Keratinocyte (primary cell): ENCODE results near the gene HAUS1. TPM values are rescaled to one million over a fixed set of nuclear protein-coding genes. Genes with fewer than 3 reads are reported as not detected.

ENCODE experiments used
- DNase-seq: peaks from one replicate; pipeline ENCODE4 v3.0.0-alpha.2; 2011; ENCODE audit warnings: low read depth, missing footprints, low spot score
- FAIRE-seq: peaks from 2 replicates; lab custom pipeline; 2011; peaks lifted over from hg19 to GRCh38; lab: Jason Lieb, UNC
- H2AFZ ChIP-seq: 2 replicates; pipeline ENCODE4 v1.6.0; 2012; ENCODE audit warnings: low read length, control low read depth, inconsistent platforms; ENCODE audit not compliant: control insufficient read depth
- H3K27ac ChIP-seq: 2 replicates; pipeline ENCODE4 v1.5.1; 2011; ENCODE audit warnings: low read length; ENCODE audit not compliant: control insufficient read depth, insufficient read depth
- H3K27me3 ChIP-seq: 3 replicates; pipeline ENCODE4 v1.6.0; 2011; ENCODE audit warnings: low read length; ENCODE audit not compliant: control insufficient read depth, insufficient read depth; ENCODE audit errors: extremely low read depth
- H3K36me3 ChIP-seq, 2 experiments: 2 replicates in 1 of 2; 3 replicates in 1 of 2; pipeline ENCODE4 v1.5.1; 2011; ENCODE audit warnings: low read length in 2 of 2, mild to moderate bottlenecking in 1 of 2; ENCODE audit not compliant: control insufficient read depth in 2 of 2, insufficient read depth in 2 of 2; ENCODE audit errors: extremely low read depth in 1 of 2
- H3K4me1 ChIP-seq: 3 replicates; pipeline ENCODE4 v1.5.1; 2011; ENCODE audit warnings: low read length; ENCODE audit not compliant: control insufficient read depth, insufficient read depth; ENCODE audit errors: extremely low read depth
- H3K4me2 ChIP-seq: 3 replicates; pipeline ENCODE4 v1.6.0; 2011; ENCODE audit warnings: low read depth, low read length; ENCODE audit not compliant: control insufficient read depth, insufficient read depth; ENCODE audit errors: extremely low read depth
- H3K4me3 ChIP-seq, 3 experiments: fragments of 200-600 bp in 1 of 3; sonication (generic) in 1 of 3; 2 replicates in 2 of 3; 3 replicates in 1 of 3; pipeline ENCODE4 v1.5.1; 2011 to 2016; ENCODE audit warnings: low read length in 3 of 3, mild to moderate bottlenecking in 3 of 3, control low read depth in 2 of 3, inconsistent platforms in 1 of 3, low read depth in 1 of 3, mixed read lengths in 1 of 3, mixed run types in 1 of 3, moderate library complexity in 1 of 3; ENCODE audit not compliant: control insufficient read depth in 2 of 3, insufficient read depth in 2 of 3; ENCODE audit errors: extremely low read depth in 1 of 3
- H3K79me2 ChIP-seq: 2 replicates; pipeline ENCODE4 v1.6.0; 2012; ENCODE audit warnings: low read length; ENCODE audit not compliant: control insufficient read depth, insufficient read depth
- H3K9ac ChIP-seq: 3 replicates; pipeline ENCODE4 v1.6.0; 2011; ENCODE audit warnings: low read length; ENCODE audit not compliant: control insufficient read depth, insufficient read depth; ENCODE audit errors: extremely low read depth
- H3K9me1 ChIP-seq: 3 replicates; pipeline ENCODE4 v1.6.0; 2011; ENCODE audit warnings: low read length; ENCODE audit not compliant: control insufficient read depth, insufficient read depth; ENCODE audit errors: extremely low read depth
- H3K9me3 ChIP-seq: 2 replicates; pipeline ENCODE4 v1.5.1; 2012; ENCODE audit warnings: low read depth, low read length; ENCODE audit not compliant: control insufficient read depth
- H4K20me1 ChIP-seq: 3 replicates; pipeline ENCODE4 v1.6.0; 2011; ENCODE audit warnings: low read length; ENCODE audit not compliant: control insufficient read depth, insufficient read depth; ENCODE audit errors: extremely low read depth
- CTCF ChIP-seq, 3 experiments: IDR thresholded peaks in 1 of 3; conservative IDR thresholded peaks in 1 of 3; optimal IDR thresholded peaks in 1 of 3; 2 replicates in 2 of 3; 3 replicates in 1 of 3; pipeline versions ENCODE3 to v1.5.1; 2011; ENCODE audit warnings: low read length in 3 of 3, mild to moderate bottlenecking in 3 of 3, moderate library complexity in 2 of 3, control low read depth in 1 of 3, inconsistent platforms in 1 of 3; ENCODE audit not compliant: insufficient read depth in 2 of 3; ENCODE audit errors: extremely low read depth in 1 of 3
- EZH2 ChIP-seq: IDR thresholded peaks from one replicate; pipeline ENCODE4 v1.6.1; 2012; ENCODE audit warnings: inconsistent platforms, mild to moderate bottlenecking, low read length, moderate library complexity
- dilution Hi-C: fragments of 300-500 bp; cut with MboI; formaldehyde crosslinking; loops from one replicate; pipeline ENCODE4 v1.7.0; 2020; ENCODE audit warnings: low sequenced_read_pairs; ENCODE audit not compliant: extremely low pct_ligation_motif_present
- polyA plus RNA-seq, 5 experiments: library from polyadenylated mRNA; depleted of rRNA in 3 of 5; stranded (reverse) in 3 of 5; stranded (forward) in 1 of 5; unstranded in 1 of 5; fragments of >200 nt; gene quantifications; 1 replicate in 1 of 5; 2 replicates in 3 of 5; 3 replicates in 1 of 5; pipeline versions ENCODE4 v1.2.1 to v1.2.3, GENCODE V29; 2011 to 2012; ENCODE audit warnings: missing spikeins in 2 of 5, low read depth in 1 of 5, low replicate concordance in 1 of 5

Gene HAUS1
- polyA plus RNA-seq, 1 donor (not counting 4 experiments of a cell fraction or from before 2014, with no cell fraction given), result 39.5 TPM

DNA sequence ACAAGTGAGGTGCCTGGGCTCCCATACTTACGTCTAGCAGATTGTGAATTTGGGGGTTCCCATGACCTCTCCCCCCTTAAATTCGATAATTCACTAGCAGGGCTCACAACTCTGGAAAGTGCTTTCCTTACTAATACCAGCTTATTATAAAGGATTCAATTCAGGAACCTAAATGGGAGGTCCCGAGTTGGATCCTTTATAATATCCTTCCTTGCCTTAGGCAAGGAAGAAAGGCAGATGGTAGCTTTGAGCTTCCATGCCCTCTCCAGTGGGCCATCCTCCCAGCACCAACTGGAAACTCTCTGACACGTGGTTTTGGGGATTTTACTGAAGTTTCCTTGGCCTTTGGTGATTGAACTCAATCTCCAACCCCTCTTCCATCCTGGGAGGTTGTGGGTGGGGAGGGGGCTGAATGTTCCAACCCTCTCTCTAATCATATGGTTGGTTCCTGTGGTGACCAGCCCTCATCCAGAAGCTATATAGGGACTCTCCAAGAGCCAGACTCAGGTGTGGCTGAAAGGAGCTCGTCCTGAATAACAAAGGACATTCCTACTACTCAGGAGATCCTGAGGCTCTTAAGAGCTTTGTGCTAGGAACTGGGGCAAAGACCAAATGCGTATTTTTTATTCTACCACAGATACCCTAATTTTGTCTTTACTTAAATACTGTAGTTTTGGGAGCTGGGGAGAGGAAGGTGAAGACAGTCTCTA is 62.2 kb downstream of the HAUS1 start:
- Histone ChIP-seq H3K4me2 (no peak overlapping the region), H3K36me3 (no peaks in the 10 kb centered on the region), H3K4me1 (peaks cover 9% of the 10 kb centered on the region), H3K27ac (no peak overlapping the region), H4K20me1 (no peaks in the 10 kb centered on the region), H3K9ac (no peak overlapping the region), H3K27me3 (no peaks in the 10 kb centered on the region), H3K9me1 (no peaks in the 10 kb centered on the region), H3K79me2 (no peaks in the 10 kb centered on the region), H3K4me3 (no peak overlapping the region), H3K9me3 (no peaks in the 10 kb centered on the region), H2AFZ (no peak overlapping the region)
- TF ChIP-seq EZH2 (no peak), CTCF (optimal IDR thresholded peaks at IDR 0.05 in 1 of 3, IDR thresholded peaks at IDR 0.05 in 1 of 3, conservative IDR thresholded peaks at IDR 0.05 in 1 of 3; ENCODE audit: extremely low read depth in 1 of 3, insufficient read depth in 2 of 3, low read length in 3 of 3) (no peak)
- no peak for DNase-seq
- no peak for FAIRE-seq
- dilution Hi-C loops, result no loop called here

DNA sequence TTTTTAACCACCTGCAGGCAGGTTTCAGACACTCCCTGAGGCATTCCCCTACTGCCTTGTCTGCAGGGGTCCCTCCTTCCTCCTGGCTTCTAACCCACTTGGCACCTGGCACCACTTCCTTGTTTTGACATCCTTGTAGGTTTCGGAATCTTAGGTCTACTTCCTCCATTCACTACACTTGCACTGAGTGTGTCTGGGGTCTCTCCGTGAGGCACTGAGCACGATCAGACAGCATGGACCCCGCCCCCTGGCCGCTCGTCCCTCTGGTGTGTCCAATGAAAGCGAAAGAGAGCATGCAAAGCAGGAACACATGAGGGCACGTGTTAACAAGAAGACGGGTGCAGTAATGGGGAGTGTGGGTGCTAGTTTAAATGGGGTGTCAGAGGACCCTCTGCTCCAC is 63.8 kb downstream of the HAUS1 start:
- H3K27me3 ChIP-seq, result no peaks in the 10 kb centered on the region
- no peaks in the 10 kb centered on the region for H3K79me2 ChIP-seq
- dilution Hi-C loops, result no loop called here
- no peak for FAIRE-seq
- H3K9ac ChIP-seq, result no peak overlapping the region
- H3K4me3 ChIP-seq, result no peak overlapping the region
- H2AFZ ChIP-seq, result no peak overlapping the region
- no peak for DNase-seq
- no peak overlapping the region for H3K4me2 ChIP-seq
- TF ChIP-seq CTCF (optimal IDR thresholded peaks at IDR 0.05 in 1 of 3, IDR thresholded peaks at IDR 0.05 in 1 of 3, conservative IDR thresholded peaks at IDR 0.05 in 1 of 3; ENCODE audit: extremely low read depth in 1 of 3, insufficient read depth in 2 of 3, low read length in 3 of 3), result no peak
- TF ChIP-seq EZH2, result no peak
- no peaks in the 10 kb centered on the region for H3K36me3 ChIP-seq
- peaks cover 9% of the 10 kb centered on the region for H3K4me1 ChIP-seq
- H3K27ac ChIP-seq, result no peak overlapping the region
- H3K9me3 ChIP-seq, result no peaks in the 10 kb centered on the region
- no peaks in the 10 kb centered on the region for H4K20me1 ChIP-seq
- no peaks in the 10 kb centered on the region for H3K9me1 ChIP-seq
